Calu3 (cell line): ENCODE data around the gene P2RY1. TPM values are rescaled to one million over a fixed set of nuclear protein-coding genes. Genes with fewer than 3 reads are reported as not detected.

Source experiments
- BruUV-seq: library from RNA; stranded (reverse); fragments of 400-500 nt; replicated peaks from 2 replicates; lab custom pipeline; 2021; lab: Mats Ljungman, UMichigan
- CTCF ChIA-PET: fragments of 300-600 bp; sonication (Branson Sonifier 250); formaldehyde crosslinking; loops from one replicate; lab custom pipeline; 2022; ENCODE audit warnings: antibody characterized with exemption; lab: Charles Lee
- DNase-seq: peaks from one replicate; pipeline ENCODE4 v3.0.0; 2022
- H3K27ac Mint-ChIP-seq: one replicate; pipeline ENCODE4 v1.8.0; 2022; ENCODE audit warnings: mixed read lengths; ENCODE audit not compliant: unreplicated experiment
- H3K27me3 Mint-ChIP-seq: one replicate; pipeline ENCODE4 v1.8.0; 2022; ENCODE audit warnings: mixed read lengths; ENCODE audit not compliant: unreplicated experiment
- H3K36me3 Mint-ChIP-seq: one replicate; pipeline ENCODE4 v1.8.0; 2022; ENCODE audit warnings: mild to moderate bottlenecking, moderate library complexity, mixed read lengths; ENCODE audit not compliant: insufficient read depth, unreplicated experiment
- H3K4me1 Mint-ChIP-seq: one replicate; pipeline ENCODE4 v1.8.0; 2022; ENCODE audit warnings: mild to moderate bottlenecking, low read depth, mixed read lengths; ENCODE audit not compliant: unreplicated experiment
- H3K4me3 Mint-ChIP-seq: one replicate; pipeline ENCODE4 v1.8.0; 2022; ENCODE audit warnings: mild to moderate bottlenecking, low read depth, moderate library complexity, mixed read lengths; ENCODE audit not compliant: unreplicated experiment
- H3K9me3 Mint-ChIP-seq: one replicate; pipeline ENCODE4 v1.8.0; 2022; ENCODE audit warnings: low read depth, mixed read lengths; ENCODE audit not compliant: unreplicated experiment
- intact Hi-C: fragments of 100-400 bp; cut with micrococcal nuclease; formaldehyde crosslinking; loops from one replicate; pipeline ENCODE4 v1.10.0; 2022; ENCODE audit not compliant: unreplicated experiment
- total RNA-seq: library from RNA; stranded (reverse); gene quantifications from 2 replicates; pipeline ENCODE4 v1.2.3, GENCODE V29; 2022
- TF ChIP-seq, protein P1 (sequence below): fragments of 200-600 bp; IDR thresholded peaks from one replicate; pipeline ENCODE4 v1.8.0; 2022; ENCODE audit warnings: antibody characterized with exemption; ENCODE audit not compliant: unreplicated experiment

P2RY1 gene
- total RNA-seq, 1 experiment from 2014 or later, result 21.0 TPM

DNA sequence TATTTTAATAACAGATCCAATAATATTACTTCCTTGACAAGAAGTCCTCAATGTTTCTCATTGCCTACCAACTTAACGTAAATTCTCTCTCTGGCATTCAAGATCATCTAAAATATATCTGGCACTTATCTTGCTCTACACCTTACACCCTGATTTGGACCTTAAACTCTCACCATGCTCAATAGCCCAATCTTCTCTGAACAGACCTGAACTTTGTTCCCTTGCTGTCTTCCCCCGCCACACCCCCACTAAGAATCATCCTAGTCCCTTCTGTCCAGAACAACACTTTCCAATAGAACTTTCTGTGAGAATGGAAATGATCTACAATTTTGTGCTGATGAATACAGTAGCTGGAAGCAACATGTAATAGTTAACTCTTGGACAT is 44.9 kb downstream of the P2RY1 start:
- no TSS peak for BruUV-seq
- TF ChIP-seq, protein P1, sequence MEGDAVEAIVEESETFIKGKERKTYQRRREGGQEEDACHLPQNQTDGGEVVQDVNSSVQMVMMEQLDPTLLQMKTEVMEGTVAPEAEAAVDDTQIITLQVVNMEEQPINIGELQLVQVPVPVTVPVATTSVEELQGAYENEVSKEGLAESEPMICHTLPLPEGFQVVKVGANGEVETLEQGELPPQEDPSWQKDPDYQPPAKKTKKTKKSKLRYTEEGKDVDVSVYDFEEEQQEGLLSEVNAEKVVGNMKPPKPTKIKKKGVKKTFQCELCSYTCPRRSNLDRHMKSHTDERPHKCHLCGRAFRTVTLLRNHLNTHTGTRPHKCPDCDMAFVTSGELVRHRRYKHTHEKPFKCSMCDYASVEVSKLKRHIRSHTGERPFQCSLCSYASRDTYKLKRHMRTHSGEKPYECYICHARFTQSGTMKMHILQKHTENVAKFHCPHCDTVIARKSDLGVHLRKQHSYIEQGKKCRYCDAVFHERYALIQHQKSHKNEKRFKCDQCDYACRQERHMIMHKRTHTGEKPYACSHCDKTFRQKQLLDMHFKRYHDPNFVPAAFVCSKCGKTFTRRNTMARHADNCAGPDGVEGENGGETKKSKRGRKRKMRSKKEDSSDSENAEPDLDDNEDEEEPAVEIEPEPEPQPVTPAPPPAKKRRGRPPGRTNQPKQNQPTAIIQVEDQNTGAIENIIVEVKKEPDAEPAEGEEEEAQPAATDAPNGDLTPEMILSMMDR, result no peak
- intact Hi-C loops, result no loop called here

DNA sequence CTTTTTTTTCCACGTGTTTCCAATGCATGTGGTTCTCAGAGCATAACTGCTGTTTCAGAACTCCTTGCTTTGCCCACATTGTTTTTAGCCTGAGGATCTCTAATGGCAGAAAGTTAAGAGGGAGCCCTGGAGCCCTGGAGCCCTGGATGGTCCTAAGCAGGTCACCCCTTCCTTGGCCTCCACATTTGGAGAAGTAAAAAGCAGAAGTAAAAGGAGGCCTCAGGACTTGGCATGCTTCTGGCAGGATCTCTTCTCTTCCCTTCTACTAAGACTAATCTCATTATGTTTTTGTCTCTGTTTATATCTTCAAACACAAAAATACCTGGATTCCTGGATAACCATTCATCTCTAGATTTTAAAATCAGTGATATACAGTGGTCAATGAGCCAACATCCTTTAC is 50.1 kb downstream of the P2RY1 start:
- CTCF ChIA-PET, result no interaction called here
- H3K27me3 Mint-ChIP-seq, result no peaks in the 10 kb centered on the region

More for the DNA sequence above, 44.9 kb downstream of the P2RY1 start:
- Mint-ChIP-seq H3K4me3 (no peak overlapping the region), H3K36me3 (no peaks in the 10 kb centered on the region), H3K27ac (no peak overlapping the region), H3K4me1 (no peaks in the 10 kb centered on the region), H3K27me3 (no peaks in the 10 kb centered on the region), H3K9me3 (peaks cover 9% of the 10 kb centered on the region)
- CTCF ChIA-PET, result no interaction called here
- DNase-seq, result no peak

More for the DNA sequence above, 50.1 kb downstream of the P2RY1 start:
- DNase-seq, result no peak
- H3K4me3 Mint-ChIP-seq, result no peak overlapping the region
- no peaks in the 10 kb centered on the region for H3K4me1 Mint-ChIP-seq
- H3K36me3 Mint-ChIP-seq, result no peaks in the 10 kb centered on the region
- intact Hi-C loops, result no loop called here
- H3K27ac Mint-ChIP-seq, result no peak overlapping the region
- no peaks in the 10 kb centered on the region for H3K9me3 Mint-ChIP-seq
- no TSS peak for BruUV-seq
- TF ChIP-seq, protein P1, result no peak
